CD4-positive, alpha-beta T cell treated with Interleukin-1 beta for 1 hour (primary cell): ENCODE results near the gene ZFP91.

ENCODE experiments used
- DNase-seq, 2 donors: peaks; one replicate each; pipeline ENCODE4 v3.0.0-alpha.2; 2020 to 2022

Gene ZFP91

DNA sequence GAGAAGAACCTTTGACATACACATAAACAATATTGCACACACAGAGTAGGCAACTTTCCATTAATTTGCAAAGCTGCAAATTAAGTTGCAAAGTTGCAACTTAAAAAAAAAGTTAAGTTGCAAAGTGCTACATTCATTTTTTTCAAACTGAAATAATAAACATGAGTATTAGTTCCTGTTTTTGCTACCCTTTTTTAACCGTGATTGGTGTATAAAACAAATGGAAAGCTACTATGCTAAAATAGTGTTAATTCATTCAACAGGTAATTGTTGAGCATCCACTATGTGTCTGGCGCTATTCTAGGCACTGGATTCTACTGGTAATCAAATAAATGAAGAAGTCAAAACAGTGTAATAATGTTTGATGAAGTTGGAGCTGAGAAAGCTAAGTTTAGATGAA, 8.1 kb downstream of the ZFP91 start:
- no peak for DNase-seq

DNA sequence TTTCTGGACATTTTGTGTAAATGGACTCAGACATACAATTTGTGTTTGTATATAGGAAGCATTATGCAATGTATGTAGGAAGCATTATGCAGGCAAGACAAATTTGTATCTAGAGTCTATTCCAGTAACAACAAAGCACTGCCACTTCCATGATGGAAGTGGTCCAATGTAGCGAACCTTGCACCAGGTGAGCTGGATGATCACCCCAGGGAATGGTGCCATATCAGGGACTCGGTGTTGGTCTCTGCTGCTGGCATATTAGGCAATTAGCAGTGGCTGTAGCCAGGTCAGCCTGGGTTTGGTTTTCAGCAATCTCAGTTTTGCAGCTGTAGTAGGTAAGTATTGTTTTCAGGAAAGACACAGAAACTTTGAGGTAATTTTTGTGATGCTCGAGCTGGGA, 12.8 kb downstream of the ZFP91 start:
- DNase-seq: no peak

DNA sequence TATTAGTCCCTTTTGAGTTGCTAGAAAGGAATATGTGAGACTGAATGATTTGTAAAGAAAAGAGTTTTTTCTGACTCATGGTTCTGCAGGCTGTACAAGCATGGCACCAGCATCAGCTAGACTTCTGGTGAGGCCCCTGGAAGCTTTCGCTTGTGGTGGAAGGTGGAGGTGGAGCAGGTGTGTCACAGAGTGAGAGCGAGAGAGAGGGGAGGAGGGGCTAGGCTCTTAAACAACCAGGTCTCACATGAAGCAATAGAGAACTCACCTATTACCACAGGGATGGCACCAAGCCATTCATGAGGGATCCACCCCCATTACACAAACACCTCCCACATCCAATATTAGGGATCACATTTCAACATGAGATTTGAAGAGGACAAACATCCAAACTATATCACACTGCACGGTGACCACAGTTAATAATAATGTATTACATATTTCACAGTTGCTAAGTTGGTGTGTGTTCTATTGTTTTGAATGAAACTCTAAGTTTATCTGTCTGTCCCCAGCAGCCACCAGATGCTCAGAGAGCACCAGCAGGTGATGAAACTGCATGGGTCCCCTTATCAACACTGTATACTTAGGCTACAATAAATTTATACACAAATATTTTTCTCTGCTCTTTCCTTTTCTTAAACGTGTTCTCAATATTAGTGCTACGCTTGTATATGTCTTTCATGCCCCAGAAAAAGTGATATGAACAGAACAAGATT, 14.1 kb downstream of the ZFP91 start:
- no peak for DNase-seq

DNA sequence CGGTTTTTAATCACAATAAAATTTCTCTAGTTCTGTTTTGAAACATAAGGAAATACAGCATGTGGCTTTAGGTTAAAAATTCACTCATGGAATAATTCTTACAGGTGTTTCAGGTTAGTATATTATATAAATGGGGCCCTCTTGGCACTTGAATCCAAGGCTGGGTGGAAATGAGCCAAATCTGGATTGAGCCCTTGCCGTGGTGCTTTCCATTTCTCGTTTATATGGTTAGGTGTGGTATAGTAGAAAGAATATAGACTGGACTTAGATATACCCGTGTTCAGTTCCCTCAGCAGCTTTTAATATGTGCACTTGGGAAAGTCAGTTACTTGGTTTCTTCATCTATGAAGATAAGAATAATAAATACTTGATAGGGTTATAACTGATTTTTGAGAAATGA, 16.0 kb downstream of the ZFP91 start:
- no peak for DNase-seq

DNA sequence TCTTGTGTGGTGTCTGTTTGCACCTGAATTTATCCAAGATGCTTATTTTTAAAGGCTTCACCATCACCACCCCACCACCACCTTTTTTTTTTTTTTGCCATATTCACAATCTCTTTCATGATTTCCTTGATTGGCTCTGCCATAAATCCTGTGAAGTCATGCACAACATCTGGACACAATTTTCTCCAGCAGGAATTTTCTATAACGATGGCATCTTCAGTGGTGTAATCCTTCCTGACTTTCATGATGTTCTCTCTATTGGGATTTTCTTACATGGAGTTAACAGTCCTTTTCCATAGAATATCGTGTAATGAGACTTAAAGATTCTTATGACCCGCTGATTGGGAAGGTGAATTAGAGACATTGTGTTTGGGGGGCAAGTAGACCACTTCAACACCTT, 17.8 kb downstream of the ZFP91 start:
- DNase-seq: no peak

DNA sequence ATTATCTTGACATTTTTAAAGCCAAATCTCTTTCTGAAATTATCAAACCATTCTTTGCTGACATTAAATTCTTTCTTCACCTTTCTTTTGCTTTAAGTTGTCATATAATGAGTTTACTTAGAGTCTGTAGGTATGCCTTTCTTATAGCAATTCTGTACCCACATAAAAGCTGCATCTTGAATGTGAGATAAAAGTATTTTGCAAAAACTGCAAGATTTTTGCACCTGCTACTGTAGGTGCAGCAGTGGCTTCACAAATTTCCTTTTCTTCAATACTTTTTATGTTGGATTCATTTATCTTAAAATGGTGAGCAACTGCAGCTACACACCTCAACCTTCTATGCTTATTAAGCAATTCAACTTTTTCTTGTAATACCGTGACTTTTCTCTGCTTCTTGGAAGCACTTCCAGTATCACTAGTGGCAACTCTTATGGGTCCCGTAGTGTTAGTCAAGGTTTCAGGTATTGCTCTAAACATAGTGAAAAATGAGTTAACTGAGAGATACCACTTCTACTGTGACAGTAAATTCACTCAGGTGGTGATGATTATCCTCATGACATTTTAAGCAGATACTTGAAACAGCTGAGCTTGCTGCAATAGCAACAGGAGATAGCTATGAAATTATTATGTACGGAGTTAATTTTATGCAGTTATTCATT, 18.8 kb downstream of the ZFP91 start:
- DNase-seq: no peak

DNA sequence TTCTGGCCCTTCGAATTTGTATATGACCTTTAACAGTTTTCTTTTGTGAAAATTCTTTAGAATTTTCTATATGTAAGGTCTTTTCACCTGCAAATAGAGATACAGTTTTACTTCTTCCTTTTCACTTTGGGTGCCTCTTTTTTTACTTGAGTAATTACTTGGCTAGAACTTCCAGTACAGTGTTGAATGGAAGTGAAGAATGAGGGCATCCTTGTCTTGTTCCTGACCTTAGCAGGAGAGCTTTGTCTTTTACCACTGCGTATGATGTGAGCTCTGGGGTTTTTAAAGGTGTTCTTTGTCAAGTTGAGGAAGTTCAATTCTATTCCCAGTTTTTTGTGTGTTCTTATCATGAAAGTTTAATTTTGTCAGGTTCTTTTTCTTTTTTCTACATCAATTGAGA, 21.6 kb downstream of the ZFP91 start:
- DNase-seq: no peak

DNA sequence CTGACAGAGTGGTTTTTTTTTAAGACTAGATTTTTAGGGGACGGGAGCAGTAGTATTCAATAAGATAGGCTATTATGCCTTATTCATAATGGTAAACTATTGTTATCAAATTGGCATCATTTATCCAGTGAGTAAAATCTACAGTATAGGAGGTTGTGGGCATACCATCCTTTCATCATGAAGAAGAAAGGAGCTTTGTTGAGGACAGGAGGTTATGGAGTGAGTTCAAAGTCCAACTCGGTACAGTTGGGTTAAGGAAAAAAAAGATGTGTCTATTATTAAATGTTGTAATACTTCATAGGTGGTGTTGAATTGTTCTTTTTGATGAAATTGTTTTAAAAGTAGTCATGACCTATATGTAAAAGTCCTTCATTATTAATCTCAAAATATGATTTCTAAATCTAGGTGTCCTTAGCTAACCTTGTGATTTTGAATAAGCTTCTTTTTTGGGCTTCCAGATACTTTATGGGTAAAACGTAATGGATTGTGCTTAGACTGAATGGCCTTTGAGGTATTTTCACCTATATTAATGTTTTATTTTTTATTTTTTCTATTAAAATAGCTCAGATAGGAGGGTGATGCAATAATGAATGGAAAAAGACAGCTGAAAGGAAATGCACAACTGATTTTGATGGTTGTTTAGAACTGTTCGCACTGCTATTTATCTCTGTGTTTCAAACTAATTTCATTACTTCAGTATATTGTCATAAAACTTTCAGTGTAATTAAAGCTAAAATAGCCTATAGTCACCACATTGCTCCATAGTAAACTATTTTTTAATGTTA, 28.3 kb downstream of the ZFP91 start:
- DNase-seq: no peak

DNA sequence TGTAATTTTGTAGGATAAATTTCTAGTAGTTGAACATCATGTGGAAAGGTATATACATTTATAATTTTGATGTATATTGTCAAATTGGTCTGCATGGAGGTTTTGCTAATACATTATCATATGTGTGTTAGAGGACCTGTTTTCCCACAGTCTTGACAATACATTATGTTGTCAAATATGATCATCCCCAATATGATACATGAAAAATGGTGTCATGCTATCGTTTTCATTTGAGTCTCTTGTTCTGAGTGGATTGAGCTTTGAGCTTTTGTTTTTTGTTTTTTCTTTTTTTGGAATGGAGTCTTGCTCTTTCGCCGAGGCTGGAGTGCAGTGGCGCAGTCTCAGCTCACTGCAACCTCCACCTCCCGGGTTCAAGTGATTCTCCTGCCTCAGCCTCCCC, 29.5 kb downstream of the ZFP91 start:
- no peak for DNase-seq

DNA sequence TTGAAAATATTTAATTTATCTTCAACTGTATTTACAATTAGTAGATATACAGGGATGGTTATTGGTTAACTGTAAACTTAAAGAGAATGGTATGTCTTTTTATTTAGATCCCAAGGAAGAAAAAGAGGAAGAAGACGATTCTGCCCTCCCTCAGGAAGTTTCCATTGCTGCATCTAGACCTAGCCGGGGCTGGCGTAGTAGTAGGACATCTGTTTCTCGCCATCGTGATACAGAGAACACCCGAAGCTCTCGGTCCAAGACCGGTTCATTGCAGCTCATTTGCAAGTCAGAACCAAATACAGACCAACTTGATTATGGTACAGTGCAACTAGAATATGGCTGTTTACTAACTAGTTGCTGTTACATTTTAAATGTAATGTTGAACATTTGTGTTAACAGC, 30.9 kb downstream of the ZFP91 start:
- no peak for DNase-seq

DNA sequence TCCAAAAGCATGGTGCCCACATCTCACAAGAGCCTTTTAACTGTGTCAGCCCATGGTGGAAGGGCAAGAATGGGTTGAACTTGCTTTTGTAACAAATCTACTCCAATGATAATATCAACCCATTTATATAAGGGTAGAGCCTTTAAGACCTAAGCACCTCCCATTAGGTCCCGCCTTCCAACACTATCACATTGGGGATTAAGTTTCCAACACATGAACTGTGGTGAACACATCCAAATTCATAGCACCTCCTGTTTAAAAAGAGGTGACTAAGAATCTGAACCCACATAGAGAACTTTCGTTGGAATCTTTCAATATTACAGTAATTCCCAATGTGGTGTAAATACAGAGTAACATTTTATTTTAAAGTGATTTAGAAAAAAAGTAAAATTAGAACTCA, 34.4 kb downstream of the ZFP91 start:
- DNase-seq: no peak

DNA sequence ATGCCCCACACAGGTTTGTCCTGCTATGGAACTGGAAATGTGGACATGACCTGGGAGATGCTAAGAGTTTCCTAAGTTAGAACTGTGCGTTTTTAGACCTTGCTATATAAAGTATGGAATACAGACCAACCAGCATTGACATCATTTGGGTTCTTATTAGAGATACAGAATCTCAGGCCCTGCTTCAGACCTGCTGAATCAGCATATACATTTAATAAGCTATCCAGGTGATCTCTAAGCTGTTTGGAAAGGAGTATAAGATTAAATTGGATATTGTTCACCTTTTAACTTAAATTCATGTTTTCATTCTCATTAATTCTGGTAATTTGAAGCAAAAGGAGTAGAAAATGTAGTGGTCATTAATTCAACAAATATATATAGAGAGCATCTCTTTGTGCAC, 36.7 kb downstream of the ZFP91 start:
- DNase-seq: no peak

DNA sequence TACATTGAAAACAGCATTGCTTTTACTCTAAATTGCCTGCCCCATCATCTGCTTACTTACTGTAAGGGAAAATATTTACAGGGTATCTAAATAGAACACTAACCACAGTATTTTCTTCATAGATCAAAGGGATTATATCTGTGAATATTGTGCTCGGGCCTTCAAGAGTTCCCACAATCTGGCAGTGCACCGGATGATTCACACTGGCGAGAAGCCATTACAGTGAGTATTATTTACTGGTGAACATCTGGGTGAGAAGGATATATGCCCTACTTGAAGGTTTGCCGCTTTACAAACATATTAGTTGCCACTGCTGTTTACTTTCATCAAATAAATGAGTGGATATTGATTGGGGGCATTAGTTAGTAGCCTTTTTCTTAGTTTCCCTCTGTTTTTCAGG, 37.7 kb downstream of the ZFP91 start:
- no peak for DNase-seq

DNA sequence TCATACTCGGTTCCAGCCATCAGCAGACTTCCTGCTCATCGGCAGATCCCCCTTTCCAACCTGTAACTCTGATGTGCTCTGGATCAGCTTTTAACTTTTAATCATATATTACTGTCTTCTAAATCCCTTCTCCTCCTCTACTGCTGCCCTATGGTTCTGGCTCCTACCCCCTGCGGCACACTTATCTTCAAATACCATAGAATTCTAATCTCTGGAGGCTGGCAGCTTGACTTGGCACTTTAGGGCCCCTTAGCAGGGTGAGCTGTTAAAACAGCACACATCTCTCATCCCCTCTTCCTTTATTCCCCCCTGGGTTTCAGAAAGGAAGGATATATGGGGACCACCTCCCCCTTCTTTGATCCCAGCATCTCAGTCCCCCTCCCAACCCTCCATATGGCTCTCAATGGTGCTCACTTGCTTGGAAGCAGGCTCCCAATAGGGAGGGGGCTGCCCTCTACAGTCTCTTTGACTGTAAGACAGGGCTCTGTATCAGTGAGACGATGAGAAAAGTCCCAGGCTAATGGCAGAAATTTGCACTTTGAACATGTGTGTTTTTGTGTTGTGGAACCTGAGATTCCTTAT, 39.2 kb downstream of the ZFP91 start:
- DNase-seq: peak in 1 of 2 donors; percentile 16

DNA sequence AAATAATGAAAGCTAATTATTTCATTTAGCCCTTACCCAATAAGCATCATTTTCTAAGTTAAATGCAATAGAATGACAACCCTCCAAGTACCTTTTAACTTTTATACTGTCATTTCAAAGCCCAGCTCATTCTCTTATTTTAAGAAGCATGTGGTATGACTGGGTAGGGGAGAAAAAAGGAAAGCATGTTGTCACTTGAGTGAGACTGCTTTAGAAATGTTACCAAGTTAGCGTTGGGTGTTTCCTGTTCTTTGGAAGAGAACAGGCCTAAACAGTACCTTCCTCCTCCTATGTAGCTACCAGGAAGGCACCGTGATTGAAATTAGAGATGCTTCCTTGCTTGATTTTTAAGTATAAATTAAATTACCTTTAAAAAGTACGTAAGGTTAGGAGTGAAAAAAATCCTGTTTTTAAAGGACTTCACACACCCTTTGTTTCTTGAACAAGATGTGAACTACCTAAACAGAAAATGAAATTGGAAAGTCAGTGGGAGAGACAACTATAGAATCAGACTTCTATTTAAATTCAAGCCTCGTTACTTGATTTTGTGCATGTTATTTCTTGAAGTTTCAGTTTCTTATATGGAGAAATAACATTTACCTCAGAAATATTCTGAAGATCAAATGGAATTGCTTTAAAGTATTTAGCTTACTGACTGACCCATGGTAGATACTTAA, 42.9 kb downstream of the ZFP91 start:
- no peak for DNase-seq

DNA sequence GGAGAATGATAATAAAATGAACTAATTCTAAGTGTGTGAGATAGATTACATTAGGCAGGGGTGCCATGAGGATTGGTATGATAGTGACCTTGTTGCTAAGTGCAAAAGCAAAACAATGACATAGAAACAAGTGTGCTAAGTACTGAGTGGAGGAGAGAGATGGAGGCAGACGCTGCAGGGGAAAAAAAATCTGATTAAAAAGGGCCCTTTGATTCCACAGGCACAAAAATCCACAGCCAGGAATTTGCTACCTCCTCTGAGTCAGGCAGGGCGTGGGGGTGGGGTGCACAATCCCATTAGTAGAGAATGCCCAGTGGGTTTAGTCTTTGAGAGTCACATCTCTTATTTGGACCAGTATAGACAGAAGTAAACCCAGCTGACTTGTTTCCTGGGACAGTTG, 43.5 kb downstream of the ZFP91 start, which contains the start of gene CNTF:
Gene CNTF, plus strand, starts transcription at position 322 of the 400 bp plus-strand sequence. CDS start 88 bp downstream, outside the sequence.
- DNase-seq: no peak

DNA sequence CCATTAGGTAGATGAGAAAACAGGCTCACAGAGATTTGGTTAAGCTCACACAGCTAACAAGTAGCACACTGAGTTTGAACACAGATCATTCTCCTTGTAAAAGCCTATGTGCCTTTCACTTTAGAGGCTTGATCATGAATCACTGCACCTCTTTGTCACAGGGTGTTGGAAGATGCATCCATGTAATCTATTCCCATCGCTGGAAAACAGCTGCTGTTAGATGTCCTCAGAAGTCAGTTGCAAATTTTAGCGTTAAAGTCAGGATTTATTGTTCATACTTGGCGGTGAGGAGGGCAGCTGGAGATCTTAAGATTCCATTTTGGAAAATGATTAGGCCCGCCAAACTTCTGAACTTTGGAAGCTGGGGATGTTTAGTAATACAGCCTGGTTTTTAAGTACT, 46.2 kb downstream of the ZFP91 start:
- DNase-seq: no peak

DNA sequence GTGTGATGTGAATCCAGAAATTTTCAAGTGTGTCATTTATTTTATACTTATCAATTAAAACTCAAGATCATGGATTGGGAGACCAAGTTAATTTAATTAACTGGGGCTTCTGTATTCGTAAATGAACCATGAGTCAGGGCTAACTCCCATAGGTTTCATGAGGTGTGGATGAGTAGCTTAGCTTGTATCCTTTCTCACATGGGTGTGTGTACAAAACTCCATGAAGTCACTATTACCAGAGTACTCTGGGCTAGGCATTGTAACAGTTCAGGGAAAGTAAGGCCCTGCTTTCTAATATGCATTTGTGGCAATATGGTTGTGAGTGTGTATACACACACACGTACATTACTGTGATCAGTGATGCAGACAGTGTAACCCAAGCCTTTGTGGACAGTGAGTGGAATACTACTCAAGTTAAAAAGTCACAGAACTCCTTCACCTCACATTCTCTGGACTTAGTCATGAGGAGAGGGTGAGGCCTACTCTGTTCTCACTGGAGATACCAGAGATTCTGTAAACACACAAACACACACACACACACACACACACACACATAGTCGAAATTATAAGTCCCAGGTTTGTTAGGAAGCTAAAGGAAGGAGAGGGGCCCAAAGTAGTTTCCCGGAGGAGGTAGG, 47.1 kb downstream of the ZFP91 start:
- DNase-seq: no peak

DNA sequence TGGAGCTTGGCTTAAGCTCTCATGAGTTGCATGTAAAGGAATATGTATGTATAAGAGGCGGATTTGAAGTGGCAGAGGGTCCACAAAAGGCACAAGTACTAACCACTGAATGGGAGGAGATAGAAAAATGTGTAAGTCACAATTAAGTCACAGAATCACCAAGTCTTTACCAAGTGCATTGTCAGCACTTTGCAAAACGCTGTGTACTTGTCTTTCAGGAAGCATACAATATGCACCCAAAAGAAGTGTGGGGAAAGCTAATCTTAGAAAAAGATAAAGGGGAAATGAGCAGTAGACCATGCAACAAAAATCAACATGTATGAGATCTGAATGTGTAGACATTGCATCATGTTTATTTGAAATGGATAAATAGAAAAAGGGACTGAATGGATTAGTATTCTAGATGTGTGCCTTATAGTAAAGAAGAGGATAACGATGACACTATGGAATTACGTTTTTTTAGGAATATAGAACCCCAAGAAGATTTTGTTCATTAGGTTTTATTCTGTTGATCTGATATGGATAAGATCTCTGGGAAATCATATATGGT, 48.1 kb downstream of the ZFP91 start:
- no peak for DNase-seq

DNA sequence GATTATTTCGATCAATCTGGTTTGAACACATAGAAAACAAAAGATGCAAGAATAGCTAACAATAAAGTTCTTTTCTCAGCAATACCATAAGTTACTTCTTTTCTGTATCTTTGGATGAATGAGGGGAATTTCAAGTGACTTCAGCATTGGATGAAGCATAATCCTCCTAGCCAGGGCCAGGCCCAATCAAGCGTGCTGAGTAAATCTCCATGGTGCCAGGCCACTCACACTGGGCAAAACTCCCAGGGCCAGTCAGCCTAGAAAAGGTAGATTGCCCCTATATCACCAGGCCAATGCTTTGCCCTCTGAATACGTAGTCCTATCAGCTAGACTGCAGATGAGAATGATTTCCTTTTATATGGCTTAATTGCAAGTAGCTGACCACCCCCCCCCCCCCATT, 49.6 kb downstream of the ZFP91 start:
- DNase-seq: no peak

DNA sequence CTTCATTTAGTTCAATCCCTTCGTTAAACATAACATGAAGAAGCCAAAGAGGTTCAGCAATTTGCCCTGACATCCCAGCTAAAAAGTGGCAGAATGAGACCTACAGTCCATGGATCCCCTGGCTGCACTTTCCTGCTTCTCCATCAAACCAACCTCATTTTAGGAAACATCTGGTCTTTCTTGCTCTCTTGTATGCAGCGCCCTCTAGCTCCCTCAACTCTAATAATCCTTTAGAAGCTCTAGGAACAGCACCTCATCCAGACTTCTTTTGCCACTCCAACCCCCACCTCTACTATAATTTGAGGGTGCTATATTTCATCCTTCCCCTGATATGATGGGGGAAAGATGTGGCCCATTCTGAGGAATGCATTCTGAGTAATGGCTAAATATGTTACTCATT, 51.0 kb downstream of the ZFP91 start:
- peak in 1 of 2 donors; percentile 22 for DNase-seq

DNA sequence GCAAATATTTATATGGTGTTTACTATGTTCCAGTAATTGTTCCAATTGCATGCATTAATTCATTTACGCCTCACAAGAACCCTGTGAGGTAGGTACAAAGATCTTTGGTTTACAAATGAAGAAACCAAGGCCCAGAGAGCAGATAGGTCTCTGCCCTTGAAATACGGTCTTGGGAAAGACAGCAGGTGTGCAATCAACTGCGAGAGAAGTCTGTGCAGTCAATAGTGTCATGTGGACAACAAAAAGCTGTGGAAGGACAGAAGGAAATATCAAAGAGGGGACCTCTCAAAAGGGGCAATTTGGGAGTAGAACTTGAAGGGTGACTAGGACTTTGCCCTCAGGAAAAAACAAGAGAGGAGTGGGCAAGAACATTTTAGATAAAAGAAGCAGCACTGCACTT, 52.5 kb downstream of the ZFP91 start:
- no peak for DNase-seq
